Endothelial cell (in vitro differentiated cells): ENCODE results near the gene DCP2. TPM values are rescaled to one million over a fixed set of nuclear protein-coding genes. Genes with fewer than 3 reads are reported as not detected.

Experiments used
- DNase-seq: peaks from one replicate; pipeline ENCODE4 v3.0.0; 2021; ENCODE audit warnings: low spot score
- H3K27ac Mint-ChIP-seq: one replicate; pipeline ENCODE4 v1.8.0; 2021; ENCODE audit warnings: mixed read lengths, inconsistent platforms; ENCODE audit not compliant: unreplicated experiment
- H3K27me3 Mint-ChIP-seq: one replicate; pipeline ENCODE4 v1.8.0; 2021; ENCODE audit warnings: mild to moderate bottlenecking, moderate library complexity, mixed read lengths, inconsistent platforms; ENCODE audit not compliant: unreplicated experiment
- H3K36me3 Mint-ChIP-seq: one replicate; pipeline ENCODE4 v1.8.0; 2021; ENCODE audit warnings: mild to moderate bottlenecking, low read depth, mixed read lengths, inconsistent platforms; ENCODE audit not compliant: unreplicated experiment
- H3K4me1 Mint-ChIP-seq: one replicate; pipeline ENCODE4 v1.8.0; 2021; ENCODE audit warnings: mild to moderate bottlenecking, mixed read lengths, inconsistent platforms; ENCODE audit not compliant: unreplicated experiment
- H3K4me3 Mint-ChIP-seq: one replicate; pipeline ENCODE4 v1.8.0; 2021; ENCODE audit warnings: mild to moderate bottlenecking, mixed read lengths, inconsistent platforms; ENCODE audit not compliant: unreplicated experiment
- H3K9me3 Mint-ChIP-seq: one replicate; pipeline ENCODE4 v1.8.0; 2021; ENCODE audit warnings: mixed read lengths, inconsistent platforms; ENCODE audit not compliant: unreplicated experiment
- total RNA-seq: library from RNA; stranded (reverse); fragmentation: NEBNext Ultra II Directional; extraction: Animal tissue kit (Norgen Biotek cat#: 25700); gene quantifications from one replicate; pipeline ENCODE4 v1.2.1, GENCODE V29; 2021; ENCODE audit not compliant: unreplicated experiment
- TF ChIP-seq, protein P1 (sequence below): fragments of 200-600 bp; sonication (generic); IDR thresholded peaks from one replicate; pipeline ENCODE4 v1.5.0; 2021; ENCODE audit warnings: antibody characterized with exemption; ENCODE audit not compliant: unreplicated experiment

The DCP2 gene
- total RNA-seq, 1 donor from 2014 or later, result 75.6 TPM

DNA sequence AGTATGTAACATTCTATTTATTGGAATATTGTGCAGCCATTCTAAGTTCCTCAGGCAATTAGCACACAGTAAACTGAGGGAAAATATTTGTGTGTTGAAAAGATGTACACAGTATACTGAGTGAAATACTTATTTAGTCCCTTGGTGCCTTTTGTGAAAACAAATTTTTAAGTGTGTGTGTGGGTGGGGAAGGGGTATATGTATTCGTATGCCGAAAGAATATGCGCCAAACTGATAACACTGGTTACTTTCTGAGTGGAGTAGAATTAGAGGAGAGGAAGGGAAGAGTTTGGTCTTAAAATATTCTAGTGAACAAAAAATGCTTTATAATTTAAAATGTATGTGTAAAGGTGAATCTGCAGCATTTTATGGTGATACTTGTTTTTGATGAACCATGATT lies 3.1 kb downstream of the DCP2 start:
- no peak for DNase-seq
- TF ChIP-seq, protein P1, sequence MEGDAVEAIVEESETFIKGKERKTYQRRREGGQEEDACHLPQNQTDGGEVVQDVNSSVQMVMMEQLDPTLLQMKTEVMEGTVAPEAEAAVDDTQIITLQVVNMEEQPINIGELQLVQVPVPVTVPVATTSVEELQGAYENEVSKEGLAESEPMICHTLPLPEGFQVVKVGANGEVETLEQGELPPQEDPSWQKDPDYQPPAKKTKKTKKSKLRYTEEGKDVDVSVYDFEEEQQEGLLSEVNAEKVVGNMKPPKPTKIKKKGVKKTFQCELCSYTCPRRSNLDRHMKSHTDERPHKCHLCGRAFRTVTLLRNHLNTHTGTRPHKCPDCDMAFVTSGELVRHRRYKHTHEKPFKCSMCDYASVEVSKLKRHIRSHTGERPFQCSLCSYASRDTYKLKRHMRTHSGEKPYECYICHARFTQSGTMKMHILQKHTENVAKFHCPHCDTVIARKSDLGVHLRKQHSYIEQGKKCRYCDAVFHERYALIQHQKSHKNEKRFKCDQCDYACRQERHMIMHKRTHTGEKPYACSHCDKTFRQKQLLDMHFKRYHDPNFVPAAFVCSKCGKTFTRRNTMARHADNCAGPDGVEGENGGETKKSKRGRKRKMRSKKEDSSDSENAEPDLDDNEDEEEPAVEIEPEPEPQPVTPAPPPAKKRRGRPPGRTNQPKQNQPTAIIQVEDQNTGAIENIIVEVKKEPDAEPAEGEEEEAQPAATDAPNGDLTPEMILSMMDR, result no peak
- no peaks in the 10 kb centered on the region for H3K36me3 Mint-ChIP-seq
- H3K4me3 Mint-ChIP-seq, result peak overlapping the region; percentile 80
- H3K27me3 Mint-ChIP-seq, result peaks cover 10% of the 10 kb centered on the region
- H3K27ac Mint-ChIP-seq, result peak overlapping the region; percentile 66
- no peaks in the 10 kb centered on the region for H3K9me3 Mint-ChIP-seq
- H3K4me1 Mint-ChIP-seq, result peaks cover 44% of the 10 kb centered on the region

DNA sequence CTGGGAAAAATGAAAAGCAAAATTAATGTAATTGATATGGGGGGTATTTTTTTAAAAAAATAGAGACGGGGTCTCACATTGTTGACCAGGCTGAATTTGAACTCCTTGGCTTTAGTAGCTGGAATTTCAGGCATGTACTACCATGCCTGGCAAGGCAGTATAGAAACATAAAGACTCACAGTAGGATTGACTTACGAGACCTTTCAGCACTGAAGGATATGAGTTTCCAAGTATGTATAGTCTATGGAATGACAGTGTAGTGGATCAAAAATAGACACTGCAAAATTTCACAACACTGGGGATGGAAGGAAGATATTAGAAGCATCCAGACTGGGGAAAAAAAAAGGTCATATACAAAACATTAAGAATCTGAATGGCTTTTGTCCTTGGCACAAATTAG lies 6.8 kb downstream of the DCP2 start:
- Mint-ChIP-seq H3K27me3 (peaks cover 1% of the 10 kb centered on the region), H3K4me3 (no peak overlapping the region), H3K36me3 (no peaks in the 10 kb centered on the region), H3K27ac (peak overlapping the region; percentile 34), H3K4me1 (peaks cover 26% of the 10 kb centered on the region), H3K9me3 (no peaks in the 10 kb centered on the region)
- DNase-seq, result no peak
- TF ChIP-seq, protein P1, result no peak

DNA sequence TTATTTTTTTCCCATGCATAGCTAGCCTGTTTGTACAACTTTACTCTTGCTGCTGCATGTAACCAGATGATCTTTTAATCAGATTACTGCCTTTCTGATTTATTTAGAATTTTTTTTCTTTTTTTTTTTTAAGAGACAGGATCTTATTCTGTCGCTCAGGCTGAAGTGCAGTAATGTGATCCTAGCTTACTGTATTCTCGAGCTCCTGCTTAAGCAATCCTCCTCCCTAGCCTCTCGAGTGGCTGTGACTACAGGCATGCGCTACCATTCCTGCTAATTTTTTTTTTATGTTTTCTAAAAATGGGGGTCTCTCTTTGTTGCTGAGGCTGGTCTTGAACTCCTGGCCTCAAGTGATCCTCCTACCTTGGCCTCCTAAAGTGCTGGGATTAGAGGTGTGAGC lies 9.6 kb downstream of the DCP2 start:
- Mint-ChIP-seq H3K27ac (no peak overlapping the region), H3K4me3 (no peak overlapping the region), H3K9me3 (no peaks in the 10 kb centered on the region), H3K4me1 (peaks cover 22% of the 10 kb centered on the region), H3K27me3 (peaks cover 1% of the 10 kb centered on the region), H3K36me3 (peaks cover 3% of the 10 kb centered on the region)
- TF ChIP-seq, protein P1, result no peak
- no peak for DNase-seq

DNA sequence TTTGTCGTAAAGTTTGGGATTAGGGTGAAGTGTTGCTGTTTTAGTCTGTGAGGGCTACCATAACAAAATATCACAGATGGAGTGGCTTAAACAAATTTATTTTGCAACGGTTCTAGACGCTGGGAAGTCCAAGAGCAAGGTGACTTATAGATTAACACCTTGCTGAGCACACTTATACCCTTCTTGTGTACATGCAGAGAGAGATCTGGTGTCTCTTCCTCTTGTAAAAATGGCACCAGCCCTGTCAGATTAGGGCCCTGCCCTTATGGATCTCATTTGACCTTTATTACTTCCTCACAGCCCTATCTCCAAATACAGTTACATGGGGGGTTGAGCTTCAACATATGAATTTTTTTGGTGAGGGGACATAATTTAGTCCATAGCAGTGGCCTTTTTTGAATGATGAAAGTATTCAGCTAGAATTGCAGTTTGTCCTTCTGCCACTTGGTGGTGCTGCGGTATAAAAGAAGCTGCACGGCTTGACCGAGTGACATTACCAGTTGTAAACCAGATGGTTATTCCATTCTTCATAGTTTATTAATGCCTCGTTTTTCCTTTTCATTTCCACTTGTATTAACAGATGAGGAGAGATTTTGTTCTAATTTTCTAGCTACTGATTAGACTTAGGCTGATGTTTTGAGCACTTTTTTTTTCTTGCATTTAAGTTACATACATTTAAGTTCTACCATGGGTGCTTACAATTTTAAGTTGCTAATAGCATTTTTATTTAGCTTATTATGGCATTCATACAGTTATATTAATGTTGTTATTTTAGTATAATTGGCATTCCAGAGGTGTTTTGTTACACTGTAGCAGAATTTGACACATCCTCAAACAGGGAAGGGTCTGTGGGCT lies 19.4 kb downstream of the DCP2 start:
- Mint-ChIP-seq H3K4me3 (no peak overlapping the region), H3K36me3 (peaks cover 9% of the 10 kb centered on the region), H3K27me3 (no peaks in the 10 kb centered on the region), H3K27ac (peak overlapping the region; percentile 84), H3K9me3 (no peaks in the 10 kb centered on the region), H3K4me1 (peaks cover 10% of the 10 kb centered on the region)
- TF ChIP-seq, protein P1, result peak; percentile 94
- peak; percentile 82 for DNase-seq

DNA sequence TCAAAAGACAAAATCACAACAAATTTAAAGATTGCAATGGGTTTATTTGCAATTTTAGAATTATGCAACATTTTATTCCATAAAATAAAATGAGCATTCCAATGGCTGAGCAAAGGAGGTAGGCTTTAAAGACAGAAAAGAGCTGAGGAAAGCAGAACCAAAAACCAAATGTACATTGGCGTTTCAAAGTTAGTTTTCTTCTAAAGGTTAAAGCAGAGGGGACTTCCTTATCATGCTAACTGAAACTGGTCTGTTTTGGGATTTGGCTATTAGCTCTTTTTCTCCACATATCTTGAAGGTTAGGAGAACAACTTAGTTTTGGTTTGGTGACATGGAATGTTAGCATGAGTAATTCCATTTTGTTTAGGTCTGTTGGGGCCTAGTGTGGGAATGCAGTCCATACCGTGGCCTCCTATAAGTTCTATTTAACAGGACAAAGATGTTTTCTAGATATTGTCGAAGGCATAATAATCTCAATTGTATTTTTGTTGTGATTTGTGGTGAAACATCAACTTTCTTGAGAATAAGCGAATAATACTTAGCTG lies 20.3 kb downstream of the DCP2 start:
- Mint-ChIP-seq H3K27me3 (no peaks in the 10 kb centered on the region), H3K9me3 (no peaks in the 10 kb centered on the region), H3K4me3 (no peak overlapping the region), H3K4me1 (peaks cover 10% of the 10 kb centered on the region), H3K36me3 (peaks cover 12% of the 10 kb centered on the region), H3K27ac (no peak overlapping the region)
- DNase-seq, result no peak
- TF ChIP-seq, protein P1, result no peak
